Astrocyte (in vitro differentiated cells and primary cell): ENCODE results near the gene PALS1. TPM values are rescaled to one million over a fixed set of nuclear protein-coding genes. Genes with fewer than 3 reads are reported as not detected.

Experiments
- DNase-seq: peaks from one replicate; pipeline ENCODE4 v3.0.0-alpha.2; 2010; ENCODE audit warnings: low read depth
- FAIRE-seq: peaks from 2 replicates; lab custom pipeline; 2011; peaks lifted over from hg19 to GRCh38; lab: Jason Lieb, UNC
- H2AFZ ChIP-seq: 2 replicates; pipeline ENCODE4 v1.6.0; 2012; ENCODE audit warnings: low read depth, low read length, inconsistent platforms
- H3K27ac ChIP-seq: 2 replicates; pipeline ENCODE4 v1.5.1; 2011; ENCODE audit warnings: low read depth, low read length, inconsistent platforms
- H3K27me3 ChIP-seq: 2 replicates; pipeline ENCODE4 v1.6.0; 2011; ENCODE audit warnings: low read length, inconsistent platforms; ENCODE audit not compliant: insufficient read depth
- H3K36me3 ChIP-seq: 2 replicates; pipeline ENCODE4 v1.5.1; 2011; ENCODE audit warnings: low read length, inconsistent platforms; ENCODE audit not compliant: insufficient read depth
- H3K4me1 ChIP-seq: 2 replicates; pipeline ENCODE4 v1.5.1; 2011; ENCODE audit warnings: low read length, inconsistent platforms; ENCODE audit not compliant: insufficient read depth
- H3K4me2 ChIP-seq: 2 replicates; pipeline ENCODE4 v1.6.0; 2012; ENCODE audit warnings: low read length, inconsistent platforms
- H3K4me3 ChIP-seq: 2 replicates; pipeline ENCODE4 v1.5.1; 2011; ENCODE audit warnings: low read depth, mild to moderate bottlenecking, low read length, inconsistent platforms; ENCODE audit not compliant: insufficient read depth
- H3K79me2 ChIP-seq: 2 replicates; pipeline ENCODE4 v1.6.0; 2012; ENCODE audit warnings: mild to moderate bottlenecking, low read length, inconsistent platforms; ENCODE audit not compliant: insufficient read depth
- H3K9ac ChIP-seq: 2 replicates; pipeline ENCODE4 v1.6.0; 2012; ENCODE audit warnings: mild to moderate bottlenecking, low read length, inconsistent platforms
- H3K9me3 ChIP-seq: 2 replicates; pipeline ENCODE4 v1.5.1; 2012; ENCODE audit warnings: low read depth, mild to moderate bottlenecking, low read length, inconsistent platforms; ENCODE audit not compliant: insufficient read depth
- H4K20me1 ChIP-seq: 2 replicates; pipeline ENCODE4 v1.6.0; 2012; ENCODE audit warnings: low read length, inconsistent platforms; ENCODE audit not compliant: insufficient read depth
- H3K27ac Mint-ChIP-seq: one replicate; pipeline ENCODE4 v1.8.0; 2021; ENCODE audit warnings: mild to moderate bottlenecking, mixed read lengths; ENCODE audit not compliant: unreplicated experiment
- H3K27me3 Mint-ChIP-seq: one replicate; pipeline ENCODE4 v1.8.0; 2021; ENCODE audit warnings: low read depth, mixed read lengths; ENCODE audit not compliant: unreplicated experiment
- H3K36me3 Mint-ChIP-seq: one replicate; pipeline ENCODE4 v1.8.0; 2021; ENCODE audit warnings: low read depth, mixed read lengths; ENCODE audit not compliant: unreplicated experiment
- H3K4me1 Mint-ChIP-seq: one replicate; pipeline ENCODE4 v1.8.0; 2021; ENCODE audit warnings: low read depth, mixed read lengths; ENCODE audit not compliant: unreplicated experiment
- H3K4me3 Mint-ChIP-seq: one replicate; pipeline ENCODE4 v1.8.0; 2021; ENCODE audit warnings: mild to moderate bottlenecking, moderate library complexity, mixed read lengths; ENCODE audit not compliant: unreplicated experiment
- H3K9me3 Mint-ChIP-seq: one replicate; pipeline ENCODE4 v1.8.0; 2021; ENCODE audit warnings: mild to moderate bottlenecking, mixed read lengths; ENCODE audit not compliant: unreplicated experiment
- CTCF ChIP-seq: IDR thresholded peaks from 2 replicates; pipeline ENCODE4 v1.5.1; 2011; ENCODE audit warnings: low read depth, mild to moderate bottlenecking, inconsistent platforms, low read length, moderate library complexity; ENCODE audit not compliant: insufficient read depth
- EZH2 ChIP-seq: IDR thresholded peaks from 2 replicates; pipeline ENCODE4 v1.6.1; 2012; ENCODE audit warnings: mild to moderate bottlenecking, low read length, inconsistent platforms; ENCODE audit not compliant: insufficient read depth
- total RNA-seq: library from RNA; stranded (reverse); gene quantifications from 2 replicates; pipeline ENCODE4 v1.2.1, GENCODE V29; 2021

PALS1 gene
- total RNA-seq, 1 donor from 2014 or later, result 46.0 TPM

DNA sequence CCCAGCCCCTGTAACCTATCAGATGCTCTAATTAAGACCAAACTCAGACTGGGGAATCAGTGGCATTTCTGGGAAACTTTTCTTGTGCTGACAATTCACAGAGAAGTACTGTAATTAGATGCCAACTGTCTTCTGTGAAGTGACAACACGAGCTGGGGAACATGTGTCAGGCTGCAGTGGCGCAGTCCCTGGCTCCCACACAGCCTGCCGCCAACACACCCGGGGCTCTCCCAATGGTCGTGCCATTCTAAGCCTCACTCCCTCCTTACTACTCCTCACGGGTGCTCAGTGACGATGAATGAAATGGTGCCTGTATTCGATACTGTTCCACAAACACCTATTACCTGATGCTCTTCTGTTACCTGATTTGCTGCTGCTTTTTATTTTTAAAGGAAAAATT lies 33.4 kb upstream of the PALS1 start:
- Histone ChIP-seq H3K4me2 (no peak overlapping the region), H3K4me3 (no peak overlapping the region), H3K27me3 (no peaks in the 10 kb centered on the region), H3K27ac (no peak overlapping the region), H3K36me3 (no peaks in the 10 kb centered on the region), H3K9me3 (no peaks in the 10 kb centered on the region), H4K20me1 (no peaks in the 10 kb centered on the region), H3K9ac (no peak overlapping the region), H3K79me2 (no peaks in the 10 kb centered on the region), H2AFZ (no peak overlapping the region), H3K4me1 (no peaks in the 10 kb centered on the region)
- Mint-ChIP-seq H3K27me3 (no peaks in the 10 kb centered on the region), H3K9me3 (peaks cover 6% of the 10 kb centered on the region), H3K36me3 (no peaks in the 10 kb centered on the region), H3K27ac (no peak overlapping the region), H3K4me1 (no peaks in the 10 kb centered on the region), H3K4me3 (no peak overlapping the region)
- DNase-seq (no peak), FAIRE-seq (no peak)
- TF ChIP-seq CTCF (no peak), EZH2 (no peak)

GRCh38 chr14:67218126-67218525 lies 23.1 kb upstream of the PALS1 start:
- FAIRE-seq (no peak), DNase-seq (no peak)
- Mint-ChIP-seq H3K9me3 (no peaks in the 10 kb centered on the region), H3K36me3 (no peaks in the 10 kb centered on the region), H3K4me1 (peaks cover 12% of the 10 kb centered on the region), H3K4me3 (no peak overlapping the region), H3K27me3 (no peaks in the 10 kb centered on the region), H3K27ac (no peak overlapping the region)
- H3K4me1 ChIP-seq, result peaks cover 15% of the 10 kb centered on the region
- no peak overlapping the region for H3K27ac ChIP-seq
- no peaks in the 10 kb centered on the region for H4K20me1 ChIP-seq
- H3K4me3 ChIP-seq, result no peak overlapping the region
- H2AFZ ChIP-seq, result no peak overlapping the region
- H3K4me2 ChIP-seq, result no peak overlapping the region
- no peaks in the 10 kb centered on the region for H3K36me3 ChIP-seq
- no peak overlapping the region for H3K9ac ChIP-seq
- H3K9me3 ChIP-seq, result no peaks in the 10 kb centered on the region
- H3K27me3 ChIP-seq, result no peaks in the 10 kb centered on the region
- TF ChIP-seq EZH2 (no peak), CTCF (no peak)
- no peaks in the 10 kb centered on the region for H3K79me2 ChIP-seq

DNA sequence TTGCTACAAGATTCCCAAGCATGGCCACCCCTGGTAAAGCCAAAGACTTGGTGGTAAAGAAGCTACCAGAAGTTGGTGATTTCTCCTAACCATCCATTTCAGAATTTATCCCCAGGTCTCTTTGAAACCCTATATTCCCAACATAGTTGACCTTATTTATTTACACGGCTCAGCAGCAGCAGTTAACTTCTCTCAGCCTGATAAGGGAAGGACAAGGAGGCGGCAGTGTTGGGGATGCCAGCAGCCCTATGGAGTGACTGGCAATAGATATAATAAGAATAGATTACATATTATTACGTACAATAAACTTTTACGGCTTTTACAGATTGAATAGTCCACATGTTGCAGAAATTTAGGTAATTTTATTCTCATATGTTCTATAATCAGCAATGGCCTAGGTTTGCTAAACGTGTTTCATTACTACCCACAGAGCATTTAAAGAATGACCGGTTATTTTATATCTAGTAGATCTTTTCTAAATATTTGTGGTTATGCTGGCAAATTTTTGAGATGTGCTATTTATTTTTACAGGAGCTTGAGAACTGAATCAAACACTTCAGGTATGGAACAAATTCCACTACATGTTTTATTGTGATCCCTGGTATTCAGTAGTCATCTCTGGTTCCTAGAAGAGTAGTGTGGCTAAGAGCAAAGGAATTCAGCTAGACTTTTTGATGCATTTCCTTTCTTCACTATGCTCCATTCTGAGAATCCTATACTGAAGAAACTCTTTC lies 19.8 kb upstream of the PALS1 start:
- peak overlapping the region; percentile 42 for H3K27ac Mint-ChIP-seq
- Histone ChIP-seq H3K9ac (no peak overlapping the region), H3K27ac (no peak overlapping the region), H3K4me2 (peak overlapping the region; percentile 67), H3K9me3 (no peaks in the 10 kb centered on the region), H3K79me2 (no peaks in the 10 kb centered on the region), H3K36me3 (no peaks in the 10 kb centered on the region), H3K4me1 (peaks cover 15% of the 10 kb centered on the region), H3K4me3 (no peak overlapping the region), H4K20me1 (no peaks in the 10 kb centered on the region), H2AFZ (no peak overlapping the region), H3K27me3 (no peaks in the 10 kb centered on the region)
- TF ChIP-seq CTCF, result no peak
- no peak for TF ChIP-seq EZH2
- FAIRE-seq, result peak; percentile 100
- no peaks in the 10 kb centered on the region for H3K36me3 Mint-ChIP-seq
- peak; percentile 94 for DNase-seq
- no peak overlapping the region for H3K4me3 Mint-ChIP-seq
- no peaks in the 10 kb centered on the region for H3K9me3 Mint-ChIP-seq
- peaks cover 12% of the 10 kb centered on the region for H3K4me1 Mint-ChIP-seq
- no peaks in the 10 kb centered on the region for H3K27me3 Mint-ChIP-seq
